ENCODE measurements around the gene BMI1. TPM values are rescaled to one million over a fixed set of nuclear protein-coding genes. Genes with fewer than 3 reads are reported as not detected.

The BMI1 gene
- total RNA-seq, 1 experiment from 2014 or later, result 3.4 TPM

- ChIA-PET CTCF (no interaction called here), POLR2A (no interaction called here)
- H3K36me3 Mint-ChIP-seq, result no peaks in the 10 kb centered on the region
- TF ChIP-seq PRRX2 (CRISPR knock-in tag; IDR thresholded peaks at IDR 0.05), result no peak
- H3K4me3 Mint-ChIP-seq, result no peak overlapping the region
- H3K9me3 Mint-ChIP-seq, result no peaks in the 10 kb centered on the region
- 0 out of 2 replicates have a peak, but pooled peaks cover 3% of the 10 kb centered on the region for H3K4me1 Mint-ChIP-seq
- DNase-seq (ENCODE audit: low spot score) (no peak), ATAC-seq (no peak)
- no peaks in the 10 kb centered on the region for H3K27me3 Mint-ChIP-seq (ENCODE audit: low read depth)
- H3K27ac Mint-ChIP-seq, result no peak overlapping the region
Observed at GRCh38 chr10:22365233-22365632, 44.3 kb downstream of the BMI1 start.

GRCh38 chr10:22365644-22366434 is 44.9 kb downstream of the BMI1 start:
- DNase-seq (ENCODE audit: low spot score), result no peak
- H3K27me3 Mint-ChIP-seq (ENCODE audit: low read depth), result no peaks in the 10 kb centered on the region
- no peak for TF ChIP-seq ZNF532 (CRISPR knock-in tag; IDR thresholded peaks at IDR 0.05; ENCODE audit: borderline replicate concordance)
- no peak for TF ChIP-seq AR (CRISPR knock-in tag; IDR thresholded peaks at IDR 0.05)
- TF ChIP-seq IRF2 (CRISPR knock-in tag; IDR thresholded peaks at IDR 0.05; ENCODE audit: borderline replicate concordance, low read depth), result no peak
- no peak for TF ChIP-seq SMAD4 (CRISPR knock-in tag; IDR thresholded peaks at IDR 0.05)
- no peak for TF ChIP-seq FOXP4 (CRISPR knock-in tag; IDR thresholded peaks at IDR 0.05)
- no peak for TF ChIP-seq ZMAT4 (CRISPR knock-in tag; IDR thresholded peaks at IDR 0.05)
- TF ChIP-seq ZBTB21 (CRISPR knock-in tag; IDR thresholded peaks at IDR 0.05; ENCODE audit: borderline replicate concordance), result no peak
- no peak for TF ChIP-seq ELF4 (CRISPR knock-in tag; IDR thresholded peaks at IDR 0.05; ENCODE audit: low read depth)
- no peak for TF ChIP-seq ATF6 (CRISPR knock-in tag; IDR thresholded peaks at IDR 0.05)
- TF ChIP-seq PRDM15 (CRISPR knock-in tag; IDR thresholded peaks at IDR 0.05), result no peak
- TF ChIP-seq GABPB1 (CRISPR knock-in tag; IDR thresholded peaks at IDR 0.05), result no peak
- TF ChIP-seq ZNF423 (CRISPR knock-in tag; IDR thresholded peaks at IDR 0.05), result no peak
- TF ChIP-seq ZBTB43 (CRISPR knock-in tag; IDR thresholded peaks at IDR 0.05), result no peak
- TF ChIP-seq MYBL2 (CRISPR knock-in tag; IDR thresholded peaks at IDR 0.05), result no peak
- TF ChIP-seq NFYB (CRISPR knock-in tag; conservative IDR thresholded peaks at IDR 0.05; ENCODE audit: low read depth), result no peak
- TF ChIP-seq NR2C2 (CRISPR knock-in tag; IDR thresholded peaks at IDR 0.05), result no peak

More at GRCh38 chr10:22365644-22366434, 44.9 kb downstream of the BMI1 start:
- ATAC-seq, result no peak
- ChIA-PET POLR2A (no interaction called here), CTCF (no interaction called here)
- Mint-ChIP-seq H3K36me3 (no peaks in the 10 kb centered on the region), H3K4me1 (0 out of 2 replicates have a peak, but pooled peaks cover under 1% of the 10 kb centered on the region), H3K9me3 (no peaks in the 10 kb centered on the region), H3K27ac (no peak overlapping the region), H3K4me3 (no peak overlapping the region)
